Prostate gland (tissue), 2 donors: Measurements from ENCODE around the gene ETV5. TPM values are rescaled to one million over a fixed set of nuclear protein-coding genes. Genes with fewer than 3 reads are reported as not detected.

ENCODE experiments used
- DNase-seq: peaks from one replicate; pipeline ENCODE4 v3.0.0-alpha.2; 2019; ENCODE audit warnings: low spot score
- H3K27ac ChIP-seq, 2 donors: fragments of 200-600 bp; sonication (generic); 2 replicates each; pipeline ENCODE4 v1.5.1; 2017 to 2019
- H3K27me3 ChIP-seq: fragments of 200-600 bp; sonication (generic); replicated peaks from 2 replicates; pipeline ENCODE4 v1.5.1; 2019; ENCODE audit not compliant: insufficient read depth
- H3K36me3 ChIP-seq, 2 donors: fragments of 200-600 bp; sonication (generic); 1 replicate in 1 of 2; 2 replicates in 1 of 2; pipeline versions ENCODE4 v1.5.1 to v1.8.1; 2017 to 2019
- H3K4me1 ChIP-seq: fragments of 200-600 bp; sonication (generic); replicated peaks from 2 replicates; pipeline ENCODE4 v1.5.1; 2019
- H3K4me3 ChIP-seq, 2 donors: fragments of 200-600 bp; sonication (generic); 2 replicates each; pipeline ENCODE4 v1.5.1; 2017 to 2019
- H3K9me3 ChIP-seq: fragments of 200-600 bp; sonication (generic); 2 replicates; pipeline ENCODE4 v1.5.1; 2017
- CTCF ChIP-seq, 4 experiments: fragments of 200-600 bp in 2 of 4; fragments of 450-650 bp in 2 of 4; sonication (generic) in 2 of 4; IDR thresholded peaks; 1 replicate in 3 of 4; 2 replicates in 1 of 4; pipeline ENCODE4 v1.5.1; 2016 to 2019; ENCODE audit warnings: antibody characterized with exemption in 4 of 4, mild to moderate bottlenecking in 2 of 4, moderate library complexity in 2 of 4
- POLR2A ChIP-seq: fragments of 450-650 bp; IDR thresholded peaks from one replicate; pipeline ENCODE4 v1.6.1; 2016; ENCODE audit warnings: antibody characterized with exemption, mild to moderate bottlenecking
- POLR2AphosphoS5 ChIP-seq: sonication (generic); formaldehyde crosslinking; IDR thresholded peaks from one replicate; pipeline ENCODE4 v1.6.1; 2017; ENCODE audit warnings: antibody characterized with exemption
- WGBS: methylation state at CpG from one replicate; pipeline ENCODE4 v1.1.5; 2018; 5-methylcytosine and 5-hydroxymethylcytosine counted together
- intact Hi-C: fragments of 100-400 bp; cut with DNase I; formaldehyde crosslinking; loops from one replicate; pipeline ENCODE4 v1.14.2; 2022
- total RNA-seq, 2 donors: library from RNA; depleted of rRNA; stranded (reverse); fragments of >200 nt; gene quantifications; one replicate each; pipeline ENCODE4 v1.1.0, GENCODE V29; 2016

Gene ETV5
- total RNA-seq, 2 donors from 2014 or later, result 16.5 to 17.6 TPM

GRCh38 chr3:186105543-186105942 is 3.3 kb downstream of the ETV5 start:
- DNase-seq, result no peak
- no peak for TF ChIP-seq POLR2AphosphoS5
- TF ChIP-seq CTCF (IDR thresholded peaks at IDR 0.05), result no peak
- no peak for TF ChIP-seq POLR2A
- Histone ChIP-seq H3K4me1 (no peaks in the 10 kb centered on the region), H3K36me3 (no peaks in the 10 kb centered on the region), H3K27me3 (no peaks in the 10 kb centered on the region), H3K4me3 (no peak overlapping the region), H3K9me3 (no peaks in the 10 kb centered on the region), H3K27ac (peak overlapping the region in 1 of 2 donors; percentile 13)
- 44% methylated on average over 6 of the region's 6 CpGs for WGBS
- intact Hi-C loops, result loop anchor here (5.0 kb wide), 2 partner anchors 112 to 168 kb away; partner anchors contain the start of gene TRA2B

- no peak overlapping the region for H3K27ac ChIP-seq
- no peaks in the 10 kb centered on the region for H3K9me3 ChIP-seq
- TF ChIP-seq POLR2A (no peak), CTCF (IDR thresholded peaks at IDR 0.05) (no peak), POLR2AphosphoS5 (no peak)
- WGBS, result 42% methylated on average over 4 of the region's 4 CpGs
- H3K4me3 ChIP-seq, result no peak overlapping the region
- H3K27me3 ChIP-seq, result no peaks in the 10 kb centered on the region
- no peaks in the 10 kb centered on the region for H3K4me1 ChIP-seq
- intact Hi-C loops, result no loop called here
- DNase-seq, result no peak
- no peaks in the 10 kb centered on the region for H3K36me3 ChIP-seq
These were observed 6.2 kb downstream of the ETV5 start for GRCh38 chr3:186102687-186103086.

GRCh38 chr3:186100398-186100797 is 8.5 kb downstream of the ETV5 start:
- no peak overlapping the region for H3K27ac ChIP-seq
- TF ChIP-seq CTCF (IDR thresholded peaks at IDR 0.05), result no peak
- TF ChIP-seq POLR2A, result no peak
- TF ChIP-seq POLR2AphosphoS5, result no peak
- H3K4me3 ChIP-seq, result no peak overlapping the region
- no peaks in the 10 kb centered on the region for H3K4me1 ChIP-seq
- 63% methylated on average over 3 of the region's 3 CpGs for WGBS
- intact Hi-C loops, result no loop called here
- H3K9me3 ChIP-seq, result no peaks in the 10 kb centered on the region
- no peak for DNase-seq
- no peaks in the 10 kb centered on the region for H3K36me3 ChIP-seq
- H3K27me3 ChIP-seq, result no peaks in the 10 kb centered on the region

GRCh38 chr3:186099178-186099577 is 9.7 kb downstream of the ETV5 start:
- H3K4me3 ChIP-seq, result no peak overlapping the region
- intact Hi-C loops, result no loop called here
- no peaks in the 10 kb centered on the region for H3K36me3 ChIP-seq
- no peaks in the 10 kb centered on the region for H3K9me3 ChIP-seq
- no peak for TF ChIP-seq CTCF (IDR thresholded peaks at IDR 0.05)
- TF ChIP-seq POLR2A, result no peak
- no peak for TF ChIP-seq POLR2AphosphoS5
- H3K27ac ChIP-seq, result no peak overlapping the region
- DNase-seq, result peak; percentile 42
- no peaks in the 10 kb centered on the region for H3K27me3 ChIP-seq
- 32% methylated on average over 5 of the region's 5 CpGs for WGBS
- H3K4me1 ChIP-seq, result no peaks in the 10 kb centered on the region

GRCh38 chr3:186098740-186099139 is 10.1 kb downstream of the ETV5 start:
- Histone ChIP-seq H3K4me3 (no peak overlapping the region), H3K9me3 (no peaks in the 10 kb centered on the region), H3K4me1 (no peaks in the 10 kb centered on the region), H3K27ac (no peak overlapping the region), H3K36me3 (no peaks in the 10 kb centered on the region), H3K27me3 (no peaks in the 10 kb centered on the region)
- intact Hi-C loops, result no loop called here
- no peak for DNase-seq
- TF ChIP-seq POLR2A (no peak), CTCF (IDR thresholded peaks at IDR 0.05) (no peak), POLR2AphosphoS5 (no peak)
- 35% methylated on average over 3 of the region's 3 CpGs for WGBS
